Measurements from ENCODE around the gene CELSR1.

Gene CELSR1

GRCh38 chr22:46462726-46463371, 74.6 kb downstream of the CELSR1 start:
- TF ChIP-seq, protein P1, sequence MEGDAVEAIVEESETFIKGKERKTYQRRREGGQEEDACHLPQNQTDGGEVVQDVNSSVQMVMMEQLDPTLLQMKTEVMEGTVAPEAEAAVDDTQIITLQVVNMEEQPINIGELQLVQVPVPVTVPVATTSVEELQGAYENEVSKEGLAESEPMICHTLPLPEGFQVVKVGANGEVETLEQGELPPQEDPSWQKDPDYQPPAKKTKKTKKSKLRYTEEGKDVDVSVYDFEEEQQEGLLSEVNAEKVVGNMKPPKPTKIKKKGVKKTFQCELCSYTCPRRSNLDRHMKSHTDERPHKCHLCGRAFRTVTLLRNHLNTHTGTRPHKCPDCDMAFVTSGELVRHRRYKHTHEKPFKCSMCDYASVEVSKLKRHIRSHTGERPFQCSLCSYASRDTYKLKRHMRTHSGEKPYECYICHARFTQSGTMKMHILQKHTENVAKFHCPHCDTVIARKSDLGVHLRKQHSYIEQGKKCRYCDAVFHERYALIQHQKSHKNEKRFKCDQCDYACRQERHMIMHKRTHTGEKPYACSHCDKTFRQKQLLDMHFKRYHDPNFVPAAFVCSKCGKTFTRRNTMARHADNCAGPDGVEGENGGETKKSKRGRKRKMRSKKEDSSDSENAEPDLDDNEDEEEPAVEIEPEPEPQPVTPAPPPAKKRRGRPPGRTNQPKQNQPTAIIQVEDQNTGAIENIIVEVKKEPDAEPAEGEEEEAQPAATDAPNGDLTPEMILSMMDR (IDR thresholded peaks at IDR 0.05; ENCODE audit: borderline replicate concordance, insufficient read depth, low read depth, low read length), result no peak
- H3K4me3 ChIP-seq (ENCODE audit: low read depth, low read length), result no peak overlapping the region

GRCh38 chr22:46461566-46462180, 75.7 kb downstream of the CELSR1 start:
- TF ChIP-seq, protein P1 (IDR thresholded peaks at IDR 0.05; ENCODE audit: borderline replicate concordance, insufficient read depth, low read depth, low read length), result no peak
- H3K4me3 ChIP-seq (ENCODE audit: low read depth, low read length), result no peak overlapping the region

GRCh38 chr22:46460857-46461256, 76.6 kb downstream of the CELSR1 start:
- no peak overlapping the region for H3K4me3 ChIP-seq (ENCODE audit: low read depth, low read length)
- TF ChIP-seq, protein P1 (IDR thresholded peaks at IDR 0.05; ENCODE audit: borderline replicate concordance, insufficient read depth, low read depth, low read length), result no peak

- no peak overlapping the region for H3K4me3 ChIP-seq (ENCODE audit: low read depth, low read length)
- TF ChIP-seq, protein P1 (IDR thresholded peaks at IDR 0.05; ENCODE audit: borderline replicate concordance, insufficient read depth, low read depth, low read length), result no peak
Measured at GRCh38 chr22:46459347-46460065, 77.9 kb downstream of the CELSR1 start.

- no peak overlapping the region for H3K4me3 ChIP-seq (ENCODE audit: low read depth, low read length)
- TF ChIP-seq, protein P1 (IDR thresholded peaks at IDR 0.05; ENCODE audit: borderline replicate concordance, insufficient read depth, low read depth, low read length), result no peak
Measured at GRCh38 chr22:46458525-46458924, 78.9 kb downstream of the CELSR1 start.

GRCh38 chr22:46457502-46458488, 79.6 kb downstream of the CELSR1 start:
- TF ChIP-seq, protein P1 (IDR thresholded peaks at IDR 0.05; ENCODE audit: borderline replicate concordance, insufficient read depth, low read depth, low read length), result no peak
- no peak overlapping the region for H3K4me3 ChIP-seq (ENCODE audit: low read depth, low read length)
